Measurements from ENCODE around the gene ANKRD34C. TPM values are rescaled to one million over a fixed set of nuclear protein-coding genes. Genes with fewer than 3 reads are reported as not detected.

ANKRD34C gene
- total and polyA plus RNA-seq, 9 of the 15 experiments (the other 6 are each of a cell fraction or from before 2014, with no cell fraction given), result 0.01 TPM; not detected in 8

DNA sequence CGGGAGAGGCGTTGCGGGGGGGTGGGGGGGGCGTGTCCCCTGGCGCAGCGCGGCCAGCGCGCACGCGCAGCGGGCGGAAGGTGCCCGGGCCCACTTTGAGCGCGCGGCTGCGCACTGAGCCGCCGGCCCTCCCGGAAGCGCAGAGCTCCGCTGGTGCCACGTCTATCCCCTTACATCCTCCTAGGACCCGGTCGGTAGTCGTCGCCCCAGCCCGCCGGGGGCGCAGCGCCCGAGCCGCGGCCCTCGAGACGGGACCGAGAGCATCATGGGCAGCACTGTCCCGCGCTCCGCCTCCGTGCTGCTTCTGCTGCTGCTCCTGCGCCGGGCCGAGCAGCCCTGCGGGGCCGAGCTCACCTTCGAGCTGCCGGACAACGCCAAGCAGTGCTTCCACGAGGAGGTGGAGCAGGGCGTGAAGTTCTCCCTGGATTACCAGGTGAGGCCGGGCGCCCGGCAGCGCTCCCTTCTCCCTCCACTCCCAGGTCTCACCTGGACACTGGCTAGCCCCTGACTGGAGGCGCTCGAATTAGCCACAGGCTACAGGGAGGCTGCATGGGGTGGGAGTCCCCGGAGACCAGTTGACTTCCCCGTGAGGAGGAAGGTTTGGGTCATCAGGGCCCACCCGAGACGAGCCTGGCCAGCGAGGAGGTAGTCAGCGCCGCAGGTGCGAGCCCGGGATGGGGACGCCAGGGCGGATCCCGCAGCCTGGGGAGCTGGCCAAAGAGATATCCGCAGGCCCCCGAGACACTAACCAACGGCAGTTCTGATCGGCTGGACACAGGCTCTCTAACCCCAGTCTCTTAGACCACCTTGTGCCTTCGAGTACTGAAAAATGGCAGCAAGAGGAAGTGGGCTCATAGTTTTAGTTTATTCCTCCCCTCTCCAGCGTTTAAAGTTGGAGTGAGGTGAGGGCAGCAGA, 28.7 kb downstream of the ANKRD34C start, which contains the start of gene TMED3 (continued):
- TF ChIP-seq, protein P1, sequence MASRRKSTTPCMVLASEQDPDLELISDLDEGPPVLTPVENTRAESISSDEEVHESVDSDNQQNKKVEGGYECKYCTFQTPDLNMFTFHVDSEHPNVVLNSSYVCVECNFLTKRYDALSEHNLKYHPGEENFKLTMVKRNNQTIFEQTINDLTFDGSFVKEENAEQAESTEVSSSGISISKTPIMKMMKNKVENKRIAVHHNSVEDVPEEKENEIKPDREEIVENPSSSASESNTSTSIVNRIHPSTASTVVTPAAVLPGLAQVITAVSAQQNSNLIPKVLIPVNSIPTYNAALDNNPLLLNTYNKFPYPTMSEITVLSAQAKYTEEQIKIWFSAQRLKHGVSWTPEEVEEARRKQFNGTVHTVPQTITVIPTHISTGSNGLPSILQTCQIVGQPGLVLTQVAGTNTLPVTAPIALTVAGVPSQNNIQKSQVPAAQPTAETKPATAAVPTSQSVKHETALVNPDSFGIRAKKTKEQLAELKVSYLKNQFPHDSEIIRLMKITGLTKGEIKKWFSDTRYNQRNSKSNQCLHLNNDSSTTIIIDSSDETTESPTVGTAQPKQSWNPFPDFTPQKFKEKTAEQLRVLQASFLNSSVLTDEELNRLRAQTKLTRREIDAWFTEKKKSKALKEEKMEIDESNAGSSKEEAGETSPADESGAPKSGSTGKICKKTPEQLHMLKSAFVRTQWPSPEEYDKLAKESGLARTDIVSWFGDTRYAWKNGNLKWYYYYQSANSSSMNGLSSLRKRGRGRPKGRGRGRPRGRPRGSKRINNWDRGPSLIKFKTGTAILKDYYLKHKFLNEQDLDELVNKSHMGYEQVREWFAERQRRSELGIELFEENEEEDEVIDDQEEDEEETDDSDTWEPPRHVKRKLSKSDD (conservative IDR thresholded peaks at IDR 0.05; ENCODE audit: low read length), result no peak
- TF ChIP-seq, protein P2, sequence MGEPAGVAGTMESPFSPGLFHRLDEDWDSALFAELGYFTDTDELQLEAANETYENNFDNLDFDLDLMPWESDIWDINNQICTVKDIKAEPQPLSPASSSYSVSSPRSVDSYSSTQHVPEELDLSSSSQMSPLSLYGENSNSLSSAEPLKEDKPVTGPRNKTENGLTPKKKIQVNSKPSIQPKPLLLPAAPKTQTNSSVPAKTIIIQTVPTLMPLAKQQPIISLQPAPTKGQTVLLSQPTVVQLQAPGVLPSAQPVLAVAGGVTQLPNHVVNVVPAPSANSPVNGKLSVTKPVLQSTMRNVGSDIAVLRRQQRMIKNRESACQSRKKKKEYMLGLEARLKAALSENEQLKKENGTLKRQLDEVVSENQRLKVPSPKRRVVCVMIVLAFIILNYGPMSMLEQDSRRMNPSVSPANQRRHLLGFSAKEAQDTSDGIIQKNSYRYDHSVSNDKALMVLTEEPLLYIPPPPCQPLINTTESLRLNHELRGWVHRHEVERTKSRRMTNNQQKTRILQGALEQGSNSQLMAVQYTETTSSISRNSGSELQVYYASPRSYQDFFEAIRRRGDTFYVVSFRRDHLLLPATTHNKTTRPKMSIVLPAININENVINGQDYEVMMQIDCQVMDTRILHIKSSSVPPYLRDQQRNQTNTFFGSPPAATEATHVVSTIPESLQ (CRISPR knock-in tag; IDR thresholded peaks at IDR 0.05), result no peak
- no peak for TF ChIP-seq MTA2 (IDR thresholded peaks at IDR 0.05; ENCODE audit: low read depth)
- TF ChIP-seq ATF3 (IDR thresholded peaks at IDR 0.05), result no peak
- no peak for TF ChIP-seq ATF3 (CRISPR knock-in tag; conservative IDR thresholded peaks at IDR 0.05)
- TF ChIP-seq SOX6 (IDR thresholded peaks at IDR 0.05), result no peak
- TF ChIP-seq ZBTB17 (CRISPR knock-in tag; IDR thresholded peaks at IDR 0.05), result no peak
- TF ChIP-seq ARNT (IDR thresholded peaks at IDR 0.05), result no peak
- TF ChIP-seq E2F3 (CRISPR knock-in tag; IDR thresholded peaks at IDR 0.05), result no peak
- no peak for TF ChIP-seq NFYB (IDR thresholded peaks at IDR 0.05; ENCODE audit: extremely low read depth, insufficient read length)
- TF ChIP-seq SMARCA4 (IDR thresholded peaks at IDR 0.05), result no peak
- TF ChIP-seq MCM2 (IDR thresholded peaks at IDR 0.05; ENCODE audit: low read depth), result no peak
- TF ChIP-seq GTF3C2 (IDR thresholded peaks at IDR 0.05; ENCODE audit: borderline replicate concordance, extremely low read depth, insufficient read length), result no peak
- no peak for TF ChIP-seq NFIX (CRISPR knock-in tag; IDR thresholded peaks at IDR 0.05; ENCODE audit: low read depth)
- TF ChIP-seq NFXL1 (CRISPR knock-in tag; IDR thresholded peaks at IDR 0.05), result no peak
- no peak for TF ChIP-seq THRAP3 (IDR thresholded peaks at IDR 0.05; ENCODE audit: borderline replicate concordance)
- TF ChIP-seq SMARCA5 (IDR thresholded peaks at IDR 0.05), result no peak
- TF ChIP-seq GATAD2B (IDR thresholded peaks at IDR 0.05; ENCODE audit: borderline replicate concordance), result no peak
- TF ChIP-seq MTA1 (IDR thresholded peaks at IDR 0.05; ENCODE audit: borderline replicate concordance), result no peak
- TF ChIP-seq ATF1 (CRISPR knock-in tag; IDR thresholded peaks at IDR 0.05), result no peak
- TF ChIP-seq ATF1 (tag; IDR thresholded peaks at IDR 0.05), result peak; percentile 36; the same call in 1 of the 2 replicates

Measured in K562 (cell line).